ENCODE results near the gene POLG2.

DNA sequence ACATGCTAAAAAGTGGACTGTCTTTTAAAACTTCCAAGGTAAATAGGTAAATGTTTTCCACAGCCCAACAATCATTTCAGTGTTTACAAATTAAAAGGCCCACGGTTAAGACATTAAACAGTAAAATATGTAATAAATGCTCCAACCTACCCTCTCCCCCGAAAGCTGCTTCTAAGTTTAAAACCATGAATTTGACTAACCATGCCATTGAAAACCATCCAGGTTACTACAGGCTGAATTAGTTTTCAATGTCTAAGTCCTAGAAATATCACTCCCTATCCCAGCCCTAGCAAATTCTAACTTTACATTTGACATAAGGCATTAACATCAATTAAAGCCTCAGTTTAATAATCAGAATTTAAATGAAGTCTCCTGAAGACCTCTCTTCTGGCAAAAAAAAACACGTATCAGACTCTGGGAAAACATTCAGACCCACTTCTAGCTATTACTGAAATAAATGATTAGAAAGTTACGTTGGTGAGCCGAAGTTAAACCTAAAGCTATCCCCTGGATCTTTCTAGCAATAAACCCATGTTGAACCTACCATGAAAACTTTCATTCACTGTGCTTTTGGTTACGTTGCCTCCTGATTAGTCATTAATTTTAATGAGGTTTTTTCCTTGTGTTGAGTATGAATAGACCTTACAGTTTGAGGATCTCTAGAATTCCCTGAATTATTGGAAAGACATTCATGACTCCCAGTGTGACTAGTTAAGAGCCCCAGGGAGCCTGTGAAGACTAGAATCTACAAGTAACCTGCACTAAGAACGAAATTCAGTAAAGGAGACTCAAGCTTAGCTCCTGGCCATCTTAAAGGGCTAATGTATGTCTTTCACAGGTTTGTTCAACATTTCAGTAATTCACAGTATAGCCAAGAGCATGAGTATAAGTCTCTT lies 1.7 kb upstream of the POLG2 start:
- TF ChIP-seq CTCF (IDR thresholded peaks at IDR 0.05 in 2 of 3, conservative IDR thresholded peaks at IDR 0.05 in 1 of 3; ENCODE audit: borderline replicate concordance in 1 of 3, insufficient read depth in 1 of 3, low read depth in 2 of 3, low read length in 2 of 3): no peak
- no peak for TF ChIP-seq EZH2 (IDR thresholded peaks at IDR 0.05)
- 0 out of 2 replicates have a peak, but pooled peaks have one; percentile 2 for TF ChIP-seq JUND (IDR thresholded peaks at IDR 0.05)
- peak; percentile 25 for TF ChIP-seq POLR2AphosphoS5 (IDR thresholded peaks at IDR 0.05; ENCODE audit: low read depth, low read length)
- no peak for TF ChIP-seq POLR2A (IDR thresholded peaks at IDR 0.05; ENCODE audit: borderline replicate concordance, extremely low read depth, insufficient read depth, insufficient read length)
- TF ChIP-seq, protein P1, sequence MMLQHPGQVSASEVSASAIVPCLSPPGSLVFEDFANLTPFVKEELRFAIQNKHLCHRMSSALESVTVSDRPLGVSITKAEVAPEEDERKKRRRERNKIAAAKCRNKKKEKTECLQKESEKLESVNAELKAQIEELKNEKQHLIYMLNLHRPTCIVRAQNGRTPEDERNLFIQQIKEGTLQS (IDR thresholded peaks at IDR 0.05): no peak
- TF ChIP-seq EZH2phosphoT487 (IDR thresholded peaks at IDR 0.05; ENCODE audit: borderline replicate concordance): no peak
- no peak for TF ChIP-seq SP1 (IDR thresholded peaks at IDR 0.05; ENCODE audit: low read depth)
- no peak for TF ChIP-seq FOSL1 (IDR thresholded peaks at IDR 0.05; ENCODE audit: low read depth)
- TF ChIP-seq CBX3 (IDR thresholded peaks at IDR 0.05; ENCODE audit: low read depth): no peak
- no peak for TF ChIP-seq ELF1 (IDR thresholded peaks at IDR 0.05; ENCODE audit: borderline replicate concordance, low read depth)
- no peak for TF ChIP-seq SRF (IDR thresholded peaks at IDR 0.05; ENCODE audit: low read depth)
- no peak for TF ChIP-seq REST (IDR thresholded peaks at IDR 0.05; ENCODE audit: low read depth)
- TF ChIP-seq TCF7L2 (IDR thresholded peaks at IDR 0.05; ENCODE audit: borderline replicate concordance, extremely low read depth, insufficient read depth, insufficient read length): no peak
